ENCODE data around the gene CBS. TPM values are rescaled to one million over a fixed set of nuclear protein-coding genes. Genes with fewer than 3 reads are reported as not detected.

CBS gene
- total RNA-seq, 2 experiments from 2014 or later, result 0.19 to 0.39 TPM

DNA sequence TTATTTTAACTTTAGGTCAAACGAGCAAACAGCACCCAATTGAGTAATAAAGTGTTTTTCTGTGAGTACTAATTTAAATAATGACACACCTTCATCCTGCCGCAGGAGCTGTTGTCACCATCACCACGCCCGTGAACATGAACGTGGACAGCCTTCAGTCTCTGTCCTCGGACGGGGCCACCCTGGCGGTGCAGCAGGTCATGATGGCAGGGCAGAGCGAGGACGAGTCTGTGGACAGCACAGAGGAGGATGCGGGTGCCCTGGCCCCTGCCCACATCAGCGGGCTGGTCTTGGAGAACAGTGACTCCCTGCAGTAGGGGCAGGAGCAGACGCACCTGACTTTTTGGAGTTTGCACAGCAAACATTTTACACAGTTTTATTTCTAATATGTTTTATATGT, 45.9 kb downstream of the CBS start:
- H3K27me3 Mint-ChIP-seq, result no peaks in the 10 kb centered on the region
- no peak overlapping the region for H3K4me3 Mint-ChIP-seq
- H3K36me3 ChIP-seq (ENCODE audit: insufficient read depth, low read length), result peaks cover 55% of the 10 kb centered on the region

DNA sequence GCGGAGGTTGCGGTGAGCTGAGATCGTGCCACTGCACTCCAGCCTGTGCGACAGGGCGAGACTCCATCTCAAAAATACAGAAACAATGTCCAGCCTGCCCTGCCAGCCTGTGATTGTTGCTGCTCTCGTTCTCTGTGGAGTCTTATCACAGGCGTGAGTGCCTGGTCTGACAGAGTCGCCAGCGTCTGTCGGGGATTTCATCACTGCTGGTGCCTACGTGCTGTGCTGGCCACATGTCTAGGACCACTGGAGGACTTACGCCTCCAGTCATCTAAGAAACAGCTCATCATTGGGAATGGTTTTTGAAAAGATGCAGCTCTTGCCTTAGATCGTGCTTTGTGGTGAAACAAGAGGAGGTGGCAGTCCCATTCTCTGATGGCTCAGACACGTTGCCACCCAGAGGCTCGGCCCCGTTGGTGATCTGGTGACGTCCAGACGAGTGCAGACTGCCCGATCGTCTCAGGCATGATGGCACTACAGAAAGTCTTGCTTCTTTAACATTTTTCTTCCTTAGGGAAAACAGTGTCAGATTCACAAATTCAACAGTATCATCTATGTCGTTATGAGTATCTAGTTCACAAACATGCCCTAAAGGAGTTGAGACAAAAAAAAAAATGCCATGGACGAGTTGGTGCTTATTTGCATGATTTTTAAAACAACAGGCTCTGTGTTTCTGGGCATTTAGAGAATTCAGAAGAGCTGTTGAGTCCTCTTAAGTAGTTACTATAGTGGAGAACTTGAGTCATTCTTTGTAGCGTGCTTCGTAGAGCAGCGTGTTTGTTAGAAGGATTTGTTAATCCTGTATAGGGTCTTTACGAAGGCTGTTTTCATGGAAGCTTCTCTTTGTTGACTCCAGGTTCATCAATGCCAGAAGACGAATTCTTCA, 47.5 kb downstream of the CBS start:
- no peak overlapping the region for H3K27ac Mint-ChIP-seq
- intact Hi-C loops (cut with DNase I, micrococcal nuclease), result no loop called here
- no peaks in the 10 kb centered on the region for H3K27me3 Mint-ChIP-seq
- TF ChIP-seq, protein P1, sequence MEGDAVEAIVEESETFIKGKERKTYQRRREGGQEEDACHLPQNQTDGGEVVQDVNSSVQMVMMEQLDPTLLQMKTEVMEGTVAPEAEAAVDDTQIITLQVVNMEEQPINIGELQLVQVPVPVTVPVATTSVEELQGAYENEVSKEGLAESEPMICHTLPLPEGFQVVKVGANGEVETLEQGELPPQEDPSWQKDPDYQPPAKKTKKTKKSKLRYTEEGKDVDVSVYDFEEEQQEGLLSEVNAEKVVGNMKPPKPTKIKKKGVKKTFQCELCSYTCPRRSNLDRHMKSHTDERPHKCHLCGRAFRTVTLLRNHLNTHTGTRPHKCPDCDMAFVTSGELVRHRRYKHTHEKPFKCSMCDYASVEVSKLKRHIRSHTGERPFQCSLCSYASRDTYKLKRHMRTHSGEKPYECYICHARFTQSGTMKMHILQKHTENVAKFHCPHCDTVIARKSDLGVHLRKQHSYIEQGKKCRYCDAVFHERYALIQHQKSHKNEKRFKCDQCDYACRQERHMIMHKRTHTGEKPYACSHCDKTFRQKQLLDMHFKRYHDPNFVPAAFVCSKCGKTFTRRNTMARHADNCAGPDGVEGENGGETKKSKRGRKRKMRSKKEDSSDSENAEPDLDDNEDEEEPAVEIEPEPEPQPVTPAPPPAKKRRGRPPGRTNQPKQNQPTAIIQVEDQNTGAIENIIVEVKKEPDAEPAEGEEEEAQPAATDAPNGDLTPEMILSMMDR (IDR thresholded peaks at IDR 0.05), result no peak
- POLR2A ChIA-PET, result no interaction called here
- Histone ChIP-seq H3K27me3 (ENCODE audit: control insufficient read depth in 1 of 2, insufficient read depth in 2 of 2, low read length in 2 of 2) (no peaks in the 10 kb centered on the region), H3K9me3 (ENCODE audit: control insufficient read depth in 1 of 2, insufficient read depth in 1 of 2, low read length in 2 of 2) (no peaks in the 10 kb centered on the region), H3K4me1 (ENCODE audit: insufficient read depth, low read length) (no peaks in the 10 kb centered on the region), H3K36me3 (ENCODE audit: insufficient read depth, low read length) (peaks cover 68% of the 10 kb centered on the region), H3K27ac (ENCODE audit: low read depth in 1 of 2, low read length in 2 of 2) (no peak overlapping the region), H3K4me3 (ENCODE audit: low read length) (no peak overlapping the region)
- H3K4me1 Mint-ChIP-seq (ENCODE audit: low read depth), result no peaks in the 10 kb centered on the region
- H3K9me3 Mint-ChIP-seq, result no peaks in the 10 kb centered on the region
- H3K4me3 Mint-ChIP-seq, result no peak overlapping the region
- peaks cover 96% of the 10 kb centered on the region for H3K36me3 Mint-ChIP-seq (ENCODE audit: low read depth)
- no peak for ATAC-seq (ENCODE audit: poor library complexity)
- no peak for DNase-seq
- CTCF ChIA-PET, result no interaction called here

More for the DNA sequence above, 45.9 kb downstream of the CBS start:
- ChIA-PET CTCF (no interaction called here), POLR2A (no interaction called here)
- Histone ChIP-seq H3K9me3 (ENCODE audit: control insufficient read depth in 1 of 2, insufficient read depth in 1 of 2, low read length in 2 of 2) (no peaks in the 10 kb centered on the region), H3K27me3 (ENCODE audit: control insufficient read depth in 1 of 2, insufficient read depth in 2 of 2, low read length in 2 of 2) (no peaks in the 10 kb centered on the region), H3K27ac (ENCODE audit: low read depth in 1 of 2, low read length in 2 of 2) (no peak overlapping the region), H3K4me3 (ENCODE audit: low read length) (no peak overlapping the region), H3K4me1 (ENCODE audit: insufficient read depth, low read length) (no peaks in the 10 kb centered on the region)
- TF ChIP-seq, protein P1 (IDR thresholded peaks at IDR 0.05), result no peak
- ATAC-seq (ENCODE audit: poor library complexity) (no peak), DNase-seq (no peak)
- intact Hi-C loops (cut with DNase I, micrococcal nuclease), result no loop called here
- H3K4me1 Mint-ChIP-seq (ENCODE audit: low read depth), result no peaks in the 10 kb centered on the region
- H3K9me3 Mint-ChIP-seq, result no peaks in the 10 kb centered on the region
- peaks cover 93% of the 10 kb centered on the region for H3K36me3 Mint-ChIP-seq (ENCODE audit: low read depth)
- no peak overlapping the region for H3K27ac Mint-ChIP-seq

DNA sequence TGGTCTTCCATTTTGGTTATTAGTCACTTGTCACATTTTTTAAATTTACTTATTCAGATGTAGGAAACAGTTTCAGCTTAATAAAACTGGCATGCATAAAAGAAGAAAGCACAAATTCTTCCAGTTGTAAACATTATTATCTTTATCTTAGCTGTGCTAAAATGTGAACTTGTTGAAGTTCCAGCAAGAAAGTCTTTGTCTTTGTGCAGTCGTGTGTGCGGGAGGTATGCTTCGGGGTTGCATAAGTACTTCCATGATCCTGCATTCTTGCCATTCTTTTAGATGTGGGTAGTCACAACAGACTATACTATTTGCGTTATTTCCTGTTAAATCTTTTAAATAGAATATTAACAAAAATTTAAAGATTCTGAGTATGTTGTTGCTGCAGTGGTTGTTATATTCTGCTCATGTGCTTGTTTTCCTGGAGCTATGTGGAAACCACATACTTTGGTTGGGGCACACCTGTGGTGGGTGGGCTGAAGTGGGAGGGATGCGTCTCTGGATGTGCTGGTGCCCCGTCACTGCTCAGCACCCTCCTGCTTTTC, 49.9 kb downstream of the CBS start:
- Mint-ChIP-seq H3K27ac (no peak overlapping the region), H3K9me3 (no peaks in the 10 kb centered on the region), H3K4me1 (ENCODE audit: low read depth) (no peaks in the 10 kb centered on the region), H3K36me3 (ENCODE audit: low read depth) (peaks cover 93% of the 10 kb centered on the region), H3K27me3 (no peaks in the 10 kb centered on the region), H3K4me3 (no peak overlapping the region)
- intact Hi-C loops (cut with DNase I, micrococcal nuclease), result no loop called here
- Histone ChIP-seq H3K36me3 (ENCODE audit: insufficient read depth, low read length) (peaks cover 79% of the 10 kb centered on the region), H3K4me1 (ENCODE audit: insufficient read depth, low read length) (no peaks in the 10 kb centered on the region), H3K9me3 (ENCODE audit: control insufficient read depth in 1 of 2, insufficient read depth in 1 of 2, low read length in 2 of 2) (no peaks in the 10 kb centered on the region), H3K4me3 (ENCODE audit: low read length) (no peak overlapping the region), H3K27ac (ENCODE audit: low read depth in 1 of 2, low read length in 2 of 2) (no peak overlapping the region), H3K27me3 (ENCODE audit: control insufficient read depth in 1 of 2, insufficient read depth in 2 of 2, low read length in 2 of 2) (no peaks in the 10 kb centered on the region)
- TF ChIP-seq, protein P1 (IDR thresholded peaks at IDR 0.05), result no peak
- no peak for ATAC-seq (ENCODE audit: poor library complexity)
- ChIA-PET CTCF (no interaction called here), POLR2A (no interaction called here)
- no peak for DNase-seq

Measured in CD4-positive, alpha-beta T cell (primary cell).